ENCODE results near the gene ANKRD11. TPM values are rescaled to one million over a fixed set of nuclear protein-coding genes. Genes with fewer than 3 reads are reported as not detected.

ANKRD11 gene
- total RNA-seq, 1 experiment from 2014 or later, result 242 TPM

GRCh38 chr16:89502081-89502843 lies 11.9 kb upstream of the ANKRD11 start:
- H3K4me3 Mint-ChIP-seq (ENCODE audit: low read depth, unreplicated experiment), result peak overlapping the region; percentile 53
- peak overlapping the region; percentile 82 for H3K27ac Mint-ChIP-seq (ENCODE audit: unreplicated experiment)
- intact Hi-C loops (cut with micrococcal nuclease; ENCODE audit: unreplicated experiment), result no loop called here
- BruUV-seq (replicated peaks), result TSS peak; percentile 0
- CTCF ChIA-PET, result interaction anchor here (1.3 to 1.7 kb wide), 3 partner anchors 10 to 13 kb away, joined by 3 to 7 read pairs (median 3); no protein-coding TSS in a partner anchor
- H3K27me3 Mint-ChIP-seq (ENCODE audit: unreplicated experiment), result no peaks in the 10 kb centered on the region
- H3K9me3 Mint-ChIP-seq (ENCODE audit: low read depth, unreplicated experiment), result no peaks in the 10 kb centered on the region
- peak; percentile 90 for DNase-seq
- TF ChIP-seq, protein P1, sequence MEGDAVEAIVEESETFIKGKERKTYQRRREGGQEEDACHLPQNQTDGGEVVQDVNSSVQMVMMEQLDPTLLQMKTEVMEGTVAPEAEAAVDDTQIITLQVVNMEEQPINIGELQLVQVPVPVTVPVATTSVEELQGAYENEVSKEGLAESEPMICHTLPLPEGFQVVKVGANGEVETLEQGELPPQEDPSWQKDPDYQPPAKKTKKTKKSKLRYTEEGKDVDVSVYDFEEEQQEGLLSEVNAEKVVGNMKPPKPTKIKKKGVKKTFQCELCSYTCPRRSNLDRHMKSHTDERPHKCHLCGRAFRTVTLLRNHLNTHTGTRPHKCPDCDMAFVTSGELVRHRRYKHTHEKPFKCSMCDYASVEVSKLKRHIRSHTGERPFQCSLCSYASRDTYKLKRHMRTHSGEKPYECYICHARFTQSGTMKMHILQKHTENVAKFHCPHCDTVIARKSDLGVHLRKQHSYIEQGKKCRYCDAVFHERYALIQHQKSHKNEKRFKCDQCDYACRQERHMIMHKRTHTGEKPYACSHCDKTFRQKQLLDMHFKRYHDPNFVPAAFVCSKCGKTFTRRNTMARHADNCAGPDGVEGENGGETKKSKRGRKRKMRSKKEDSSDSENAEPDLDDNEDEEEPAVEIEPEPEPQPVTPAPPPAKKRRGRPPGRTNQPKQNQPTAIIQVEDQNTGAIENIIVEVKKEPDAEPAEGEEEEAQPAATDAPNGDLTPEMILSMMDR (IDR thresholded peaks at IDR 0.05; ENCODE audit: unreplicated experiment), result no peak
- H3K36me3 Mint-ChIP-seq (ENCODE audit: insufficient read depth, unreplicated experiment), result peaks cover 36% of the 10 kb centered on the region
- peaks cover 34% of the 10 kb centered on the region for H3K4me1 Mint-ChIP-seq (ENCODE audit: low read depth, unreplicated experiment)

- CTCF ChIA-PET, result interaction anchor here (0.6 kb wide), 1 partner anchor 143 kb away, joined by 6 read pairs; no protein-coding TSS in a partner anchor
- H3K36me3 Mint-ChIP-seq (ENCODE audit: insufficient read depth, unreplicated experiment), result peaks cover 17% of the 10 kb centered on the region
- H3K27ac Mint-ChIP-seq (ENCODE audit: unreplicated experiment), result no peak overlapping the region
- H3K27me3 Mint-ChIP-seq (ENCODE audit: unreplicated experiment), result no peaks in the 10 kb centered on the region
- TF ChIP-seq, protein P1 (IDR thresholded peaks at IDR 0.05; ENCODE audit: unreplicated experiment), result no peak
- DNase-seq, result no peak
- no TSS peak for BruUV-seq (replicated peaks)
- no peaks in the 10 kb centered on the region for H3K9me3 Mint-ChIP-seq (ENCODE audit: low read depth, unreplicated experiment)
- H3K4me3 Mint-ChIP-seq (ENCODE audit: low read depth, unreplicated experiment), result no peak overlapping the region
- intact Hi-C loops (cut with micrococcal nuclease; ENCODE audit: unreplicated experiment), result no loop called here
- peaks cover 22% of the 10 kb centered on the region for H3K4me1 Mint-ChIP-seq (ENCODE audit: low read depth, unreplicated experiment)
These were observed 9.4 kb upstream of the ANKRD11 start for GRCh38 chr16:89499767-89500166.

GRCh38 chr16:89498839-89499238 lies 8.5 kb upstream of the ANKRD11 start:
- Mint-ChIP-seq H3K4me1 (ENCODE audit: low read depth, unreplicated experiment) (peaks cover 20% of the 10 kb centered on the region), H3K36me3 (ENCODE audit: insufficient read depth, unreplicated experiment) (peaks cover 13% of the 10 kb centered on the region), H3K27me3 (ENCODE audit: unreplicated experiment) (no peaks in the 10 kb centered on the region), H3K27ac (ENCODE audit: unreplicated experiment) (no peak overlapping the region), H3K9me3 (ENCODE audit: low read depth, unreplicated experiment) (no peaks in the 10 kb centered on the region), H3K4me3 (ENCODE audit: low read depth, unreplicated experiment) (no peak overlapping the region)
- intact Hi-C loops (cut with micrococcal nuclease; ENCODE audit: unreplicated experiment), result no loop called here
- CTCF ChIA-PET, result no interaction called here
- no TSS peak for BruUV-seq (replicated peaks)
- TF ChIP-seq, protein P1 (IDR thresholded peaks at IDR 0.05; ENCODE audit: unreplicated experiment), result no peak
- DNase-seq, result no peak

- Mint-ChIP-seq H3K36me3 (ENCODE audit: insufficient read depth, unreplicated experiment) (peaks cover 19% of the 10 kb centered on the region), H3K27ac (ENCODE audit: unreplicated experiment) (no peak overlapping the region), H3K4me3 (ENCODE audit: low read depth, unreplicated experiment) (no peak overlapping the region), H3K4me1 (ENCODE audit: low read depth, unreplicated experiment) (peaks cover 14% of the 10 kb centered on the region), H3K9me3 (ENCODE audit: low read depth, unreplicated experiment) (no peaks in the 10 kb centered on the region), H3K27me3 (ENCODE audit: unreplicated experiment) (no peaks in the 10 kb centered on the region)
- BruUV-seq (replicated peaks), result no TSS peak
- intact Hi-C loops (cut with micrococcal nuclease; ENCODE audit: unreplicated experiment), result no loop called here
- CTCF ChIA-PET, result interaction anchor here (0.9 to 1.5 kb wide), 2 partner anchors 12 to 125 kb away, joined by 3 to 4 read pairs; no protein-coding TSS in a partner anchor
- TF ChIP-seq, protein P1 (IDR thresholded peaks at IDR 0.05; ENCODE audit: unreplicated experiment), result no peak
- no peak for DNase-seq
These were observed 4.8 kb upstream of the ANKRD11 start for GRCh38 chr16:89495121-89495520.

All from Calu3 (cell line).